SK-N-MC (cell line): ENCODE results near the gene SFI1.

ENCODE experiments used
- EZH2 ChIP-seq: fragments of 200-600 bp; sonication (generic); IDR thresholded peaks from one replicate; pipeline ENCODE4 v1.6.1; 2017; ENCODE audit warnings: antibody characterized with exemption
- FOXP2 ChIP-seq: optimal IDR thresholded peaks from 2 replicates; pipeline ENCODE3; 2011; ENCODE audit warnings: mild to moderate bottlenecking, moderate library complexity; ENCODE audit not compliant: insufficient read depth; ENCODE audit errors: extremely low read length, control extremely low read depth

DNA sequence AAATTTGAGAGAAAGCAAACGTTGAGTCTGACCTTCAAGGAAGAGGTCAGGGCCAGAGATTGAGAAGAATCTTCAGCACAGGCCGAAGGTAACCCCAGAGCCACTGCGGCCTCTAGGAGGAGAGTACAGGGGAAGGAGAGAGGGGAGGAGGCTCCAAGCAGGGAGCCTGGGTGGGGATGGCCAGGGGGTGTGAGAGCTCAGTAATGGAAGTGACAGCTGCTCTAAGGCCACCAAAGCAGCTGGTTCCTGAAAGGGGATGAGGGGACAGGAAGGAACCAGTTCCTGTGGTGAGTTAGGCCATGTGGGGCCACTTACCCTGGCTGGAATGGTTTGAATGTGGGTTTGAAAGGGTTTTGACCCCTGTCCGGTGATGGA lies 119.6 kb downstream of the SFI1 start:
- TF ChIP-seq EZH2 (no peak), FOXP2 (no peak)
